CD4-positive, alpha-beta T cell (primary cell): ENCODE measurements around the gene CEBPE. TPM values are rescaled to one million over a fixed set of nuclear protein-coding genes. Genes with fewer than 3 reads are reported as not detected.
A peak's percentile ranks its signal among the peaks of the same experiment; 100 is the strongest.

Experiments
- ATAC-seq: fragments of 200-7000 bp; cut with Tn5 transposase; one replicate; pipeline ENCODE4 v1.10.0; 2022; ENCODE audit warnings: mild to moderate bottlenecking; ENCODE audit not compliant: poor library complexity
- CTCF ChIA-PET: fragments of 350-600 bp; sonication (Branson Sonifier 250); formaldehyde crosslinking; loops from one replicate; lab custom pipeline; 2021; ENCODE audit warnings: antibody characterized with exemption, inconsistent platforms; lab: Charles Lee
- POLR2A ChIA-PET: fragments of 350-600 bp; sonication (Branson Sonifier 250); formaldehyde crosslinking; loops from one replicate; lab custom pipeline; 2021; ENCODE audit warnings: antibody characterized with exemption, inconsistent platforms; lab: Charles Lee
- DNase-seq, 14 experiments: peaks; one replicate each; pipeline ENCODE4 v3.0.0-alpha.2; 2013 to 2020; ENCODE audit warnings: mixed read lengths in 2 of 14
- H3K27ac ChIP-seq, 2 donors: one replicate each; pipeline versions ENCODE4 v1.5.1 to v1.7.0; 2013; ENCODE audit warnings: low read length in 2 of 2, low read depth in 1 of 2, mild to moderate bottlenecking in 1 of 2
- H3K27me3 ChIP-seq, 2 experiments: 1 replicate in 1 of 2; 2 replicates in 1 of 2; pipeline versions ENCODE4 v1.6.1 to v1.7.0; 2013; ENCODE audit warnings: low read length in 2 of 2, control low read depth in 1 of 2, mild to moderate bottlenecking in 1 of 2, moderate library complexity in 1 of 2; ENCODE audit not compliant: insufficient read depth in 2 of 2, control insufficient read depth in 1 of 2
- H3K36me3 ChIP-seq: one replicate; pipeline ENCODE4 v1.6.1; 2013; ENCODE audit warnings: low read length, control low read depth; ENCODE audit not compliant: insufficient read depth
- H3K4me1 ChIP-seq: one replicate; pipeline ENCODE4 v1.6.1; 2013; ENCODE audit warnings: low read length, control low read depth; ENCODE audit not compliant: insufficient read depth
- H3K4me3 ChIP-seq: one replicate; pipeline ENCODE4 v1.5.1; 2013; ENCODE audit warnings: mild to moderate bottlenecking, low read length, moderate library complexity
- H3K9me3 ChIP-seq, 2 experiments: 1 replicate in 1 of 2; 2 replicates in 1 of 2; pipeline versions ENCODE4 v1.6.1 to v1.7.0; 2013; ENCODE audit warnings: low read length in 2 of 2, mild to moderate bottlenecking in 2 of 2, control low read depth in 1 of 2, moderate library complexity in 1 of 2; ENCODE audit not compliant: control insufficient read depth in 1 of 2, insufficient read depth in 1 of 2
- H3K27ac Mint-ChIP-seq: one replicate; pipeline ENCODE4 v1.8.0; 2020; ENCODE audit warnings: mixed read lengths
- H3K27me3 Mint-ChIP-seq: one replicate; pipeline ENCODE4 v1.8.0; 2021; ENCODE audit warnings: mixed read lengths
- H3K36me3 Mint-ChIP-seq: one replicate; pipeline ENCODE4 v1.8.0; 2021; ENCODE audit warnings: low read depth, mixed read lengths
- H3K4me1 Mint-ChIP-seq: one replicate; pipeline ENCODE4 v1.8.0; 2021; ENCODE audit warnings: low read depth, mixed read lengths
- H3K4me3 Mint-ChIP-seq: one replicate; pipeline ENCODE4 v1.8.0; 2020; ENCODE audit warnings: mild to moderate bottlenecking, mixed read lengths
- H3K9me3 Mint-ChIP-seq: one replicate; pipeline ENCODE4 v1.8.0; 2020; ENCODE audit warnings: mixed read lengths
- CTCF ChIP-seq: fragments of 200-600 bp; IDR thresholded peaks from one replicate; pipeline ENCODE4 v1.8.0; 2022; ENCODE audit warnings: antibody characterized with exemption, mild to moderate bottlenecking
- intact Hi-C, 2 experiments: fragments of 100-400 bp; cut with DNase I in 1 of 2; cut with micrococcal nuclease in 1 of 2; formaldehyde crosslinking; loops; one replicate each; pipeline versions ENCODE4 v1.15.1 to v1.9.0; 2023 to 2025; cut with DNase I, micrococcal nuclease
- total RNA-seq, 174 experiments: library from RNA in 2 of 174; stranded (reverse) in 2 of 174; gene quantifications; one replicate each; pipeline ENCODE4 v1.2.3 and lab custom pipeline; 2021 to 2026

The CEBPE gene
- total RNA-seq, 2 experiments from 2014 or later, result not detected

GRCh38 chr14:23125011-23125410 is 6.0 kb upstream of the CEBPE start:
- no peaks in the 10 kb centered on the region for H3K36me3 ChIP-seq
- H3K4me1 Mint-ChIP-seq, result peaks cover 25% of the 10 kb centered on the region
- no peak overlapping the region for H3K4me3 ChIP-seq
- ATAC-seq, result no peak
- POLR2A ChIA-PET, result no interaction called here
- peaks cover 21% of the 10 kb centered on the region for H3K4me1 ChIP-seq
- H3K9me3 ChIP-seq, result no peaks in the 10 kb centered on the region
- no peaks in the 10 kb centered on the region for H3K36me3 Mint-ChIP-seq
- no peaks in the 10 kb centered on the region for H3K27me3 Mint-ChIP-seq
- H3K9me3 Mint-ChIP-seq, result no peaks in the 10 kb centered on the region
- TF ChIP-seq CTCF, result no peak
- DNase-seq, result no peak
- H3K27me3 ChIP-seq, result no peaks in the 10 kb centered on the region
- H3K27ac Mint-ChIP-seq, result no peak overlapping the region
- CTCF ChIA-PET, result interaction anchor here (0.9 kb wide), 1 partner anchor 56 kb away, joined by 3 read pairs; no protein-coding TSS in a partner anchor
- no peak overlapping the region for H3K27ac ChIP-seq
- H3K4me3 Mint-ChIP-seq, result no peak overlapping the region
- intact Hi-C loops, result no loop called here

GRCh38 chr14:23124337-23124954 is 5.4 kb upstream of the CEBPE start:
- intact Hi-C loops, result loop anchor here (5.0 kb wide), 2 partner anchors 173 to 178 kb away; partner anchors contain the start of gene PPP1R3E (in 1 of the 2)
- Histone ChIP-seq H3K36me3 (no peaks in the 10 kb centered on the region), H3K4me1 (peaks cover 27% of the 10 kb centered on the region), H3K9me3 (no peaks in the 10 kb centered on the region), H3K27ac (no peak overlapping the region), H3K27me3 (no peaks in the 10 kb centered on the region), H3K4me3 (no peak overlapping the region)
- TF ChIP-seq CTCF, result no peak
- H3K36me3 Mint-ChIP-seq, result no peaks in the 10 kb centered on the region
- H3K9me3 Mint-ChIP-seq, result no peaks in the 10 kb centered on the region
- POLR2A ChIA-PET, result no interaction called here
- ATAC-seq (no peak), DNase-seq (no peak)
- no peaks in the 10 kb centered on the region for H3K27me3 Mint-ChIP-seq
- CTCF ChIA-PET, result interaction anchor here (0.9 kb wide), 1 partner anchor 56 kb away, joined by 3 read pairs; no protein-coding TSS in a partner anchor
- no peak overlapping the region for H3K4me3 Mint-ChIP-seq
- peaks cover 31% of the 10 kb centered on the region for H3K4me1 Mint-ChIP-seq
- peak overlapping the region; percentile 31 for H3K27ac Mint-ChIP-seq

GRCh38 chr14:23123419-23123818 is 4.4 kb upstream of the CEBPE start:
- Mint-ChIP-seq H3K4me3 (no peak overlapping the region), H3K9me3 (no peaks in the 10 kb centered on the region), H3K27ac (no peak overlapping the region), H3K36me3 (no peaks in the 10 kb centered on the region), H3K27me3 (no peaks in the 10 kb centered on the region), H3K4me1 (peaks cover 41% of the 10 kb centered on the region)
- ChIA-PET CTCF (interaction anchor here (1.3 kb wide), 1 partner anchor 55 kb away, joined by 4 read pairs; no protein-coding TSS in a partner anchor), POLR2A (no interaction called here)
- no peak overlapping the region for H3K4me3 ChIP-seq
- H3K4me1 ChIP-seq, result peaks cover 37% of the 10 kb centered on the region
- intact Hi-C loops, result loop anchor here (5.0 kb wide), 2 partner anchors 174 to 179 kb away; partner anchors contain the start of gene PPP1R3E (in 1 of the 2)
- no peaks in the 10 kb centered on the region for H3K27me3 ChIP-seq
- ATAC-seq (no peak), DNase-seq (no peak)
- no peaks in the 10 kb centered on the region for H3K9me3 ChIP-seq
- H3K27ac ChIP-seq, result no peak overlapping the region
- no peak for TF ChIP-seq CTCF
- H3K36me3 ChIP-seq, result no peaks in the 10 kb centered on the region
